Measurements from ENCODE around the gene B3GAT1. TPM values are rescaled to one million over a fixed set of nuclear protein-coding genes. Genes with fewer than 3 reads are reported as not detected.

Gene B3GAT1
- polyA plus RNA-seq, 1 donor from 2014 or later = 28.2 TPM

DNA sequence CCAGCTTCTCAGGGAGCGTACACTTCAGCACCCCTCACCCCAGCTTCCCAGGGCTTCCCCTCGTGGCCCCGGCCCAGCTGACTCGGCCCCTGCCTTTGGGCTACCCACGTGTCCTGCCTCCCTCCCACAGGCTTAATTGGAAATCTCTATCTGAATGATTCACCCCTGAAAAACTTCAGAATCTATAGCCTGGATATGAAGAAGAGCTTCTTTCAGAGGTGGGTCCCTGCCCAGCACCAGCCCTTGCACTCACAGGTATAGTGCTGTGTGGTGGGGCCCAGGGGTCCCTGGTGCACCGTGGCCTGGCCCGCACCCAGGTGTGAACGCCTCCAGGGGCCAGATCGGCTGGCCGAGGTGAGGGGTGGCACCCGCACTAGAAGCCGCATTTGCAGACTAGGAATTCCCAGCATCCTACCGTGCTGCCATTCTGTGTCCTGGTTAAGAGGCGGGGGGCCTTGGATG is 38.4 kb downstream of the B3GAT1 start:
- H3K4me2 ChIP-seq (ENCODE audit: low read length) = no peak overlapping the region
- no peaks in the 10 kb centered on the region for H3K79me2 ChIP-seq (replicated peaks; ENCODE audit: insufficient read depth, low read length)
- H3K36me3 ChIP-seq (ENCODE audit: insufficient read depth, low read length) = no peaks in the 10 kb centered on the region
- H3K9me3 ChIP-seq (ENCODE audit: low read length) = no peaks in the 10 kb centered on the region
- no peak overlapping the region for H3K4me3 ChIP-seq (ENCODE audit: low read length)
- no peaks in the 10 kb centered on the region for H4K20me1 ChIP-seq (ENCODE audit: insufficient read depth)
- TF ChIP-seq EZH2 (IDR thresholded peaks at IDR 0.05; ENCODE audit: borderline replicate concordance, insufficient read depth, low read length, poor library complexity, severe bottlenecking) (no peak), POLR2AphosphoS5 (IDR thresholded peaks at IDR 0.05) (no peak), SMC3 (conservative IDR thresholded peaks at IDR 0.05; ENCODE audit: poor library complexity) (no peak), EP300 (conservative IDR thresholded peaks at IDR 0.05; ENCODE audit: poor library complexity, severe bottlenecking) (no peak), TAF1 (IDR thresholded peaks at IDR 0.05; ENCODE audit: low read depth) (no peak), RAD21 (conservative IDR thresholded peaks at IDR 0.05) (no peak), MXI1 (conservative IDR thresholded peaks at IDR 0.05; ENCODE audit: poor library complexity, severe bottlenecking) (no peak)
- TF ChIP-seq, protein P1, sequence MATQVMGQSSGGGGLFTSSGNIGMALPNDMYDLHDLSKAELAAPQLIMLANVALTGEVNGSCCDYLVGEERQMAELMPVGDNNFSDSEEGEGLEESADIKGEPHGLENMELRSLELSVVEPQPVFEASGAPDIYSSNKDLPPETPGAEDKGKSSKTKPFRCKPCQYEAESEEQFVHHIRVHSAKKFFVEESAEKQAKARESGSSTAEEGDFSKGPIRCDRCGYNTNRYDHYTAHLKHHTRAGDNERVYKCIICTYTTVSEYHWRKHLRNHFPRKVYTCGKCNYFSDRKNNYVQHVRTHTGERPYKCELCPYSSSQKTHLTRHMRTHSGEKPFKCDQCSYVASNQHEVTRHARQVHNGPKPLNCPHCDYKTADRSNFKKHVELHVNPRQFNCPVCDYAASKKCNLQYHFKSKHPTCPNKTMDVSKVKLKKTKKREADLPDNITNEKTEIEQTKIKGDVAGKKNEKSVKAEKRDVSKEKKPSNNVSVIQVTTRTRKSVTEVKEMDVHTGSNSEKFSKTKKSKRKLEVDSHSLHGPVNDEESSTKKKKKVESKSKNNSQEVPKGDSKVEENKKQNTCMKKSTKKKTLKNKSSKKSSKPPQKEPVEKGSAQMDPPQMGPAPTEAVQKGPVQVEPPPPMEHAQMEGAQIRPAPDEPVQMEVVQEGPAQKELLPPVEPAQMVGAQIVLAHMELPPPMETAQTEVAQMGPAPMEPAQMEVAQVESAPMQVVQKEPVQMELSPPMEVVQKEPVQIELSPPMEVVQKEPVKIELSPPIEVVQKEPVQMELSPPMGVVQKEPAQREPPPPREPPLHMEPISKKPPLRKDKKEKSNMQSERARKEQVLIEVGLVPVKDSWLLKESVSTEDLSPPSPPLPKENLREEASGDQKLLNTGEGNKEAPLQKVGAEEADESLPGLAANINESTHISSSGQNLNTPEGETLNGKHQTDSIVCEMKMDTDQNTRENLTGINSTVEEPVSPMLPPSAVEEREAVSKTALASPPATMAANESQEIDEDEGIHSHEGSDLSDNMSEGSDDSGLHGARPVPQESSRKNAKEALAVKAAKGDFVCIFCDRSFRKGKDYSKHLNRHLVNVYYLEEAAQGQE (IDR thresholded peaks at IDR 0.05; ENCODE audit: borderline replicate concordance) = no peak
- TF ChIP-seq, protein P2, sequence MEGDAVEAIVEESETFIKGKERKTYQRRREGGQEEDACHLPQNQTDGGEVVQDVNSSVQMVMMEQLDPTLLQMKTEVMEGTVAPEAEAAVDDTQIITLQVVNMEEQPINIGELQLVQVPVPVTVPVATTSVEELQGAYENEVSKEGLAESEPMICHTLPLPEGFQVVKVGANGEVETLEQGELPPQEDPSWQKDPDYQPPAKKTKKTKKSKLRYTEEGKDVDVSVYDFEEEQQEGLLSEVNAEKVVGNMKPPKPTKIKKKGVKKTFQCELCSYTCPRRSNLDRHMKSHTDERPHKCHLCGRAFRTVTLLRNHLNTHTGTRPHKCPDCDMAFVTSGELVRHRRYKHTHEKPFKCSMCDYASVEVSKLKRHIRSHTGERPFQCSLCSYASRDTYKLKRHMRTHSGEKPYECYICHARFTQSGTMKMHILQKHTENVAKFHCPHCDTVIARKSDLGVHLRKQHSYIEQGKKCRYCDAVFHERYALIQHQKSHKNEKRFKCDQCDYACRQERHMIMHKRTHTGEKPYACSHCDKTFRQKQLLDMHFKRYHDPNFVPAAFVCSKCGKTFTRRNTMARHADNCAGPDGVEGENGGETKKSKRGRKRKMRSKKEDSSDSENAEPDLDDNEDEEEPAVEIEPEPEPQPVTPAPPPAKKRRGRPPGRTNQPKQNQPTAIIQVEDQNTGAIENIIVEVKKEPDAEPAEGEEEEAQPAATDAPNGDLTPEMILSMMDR (IDR thresholded peaks at IDR 0.05; ENCODE audit: poor library complexity, severe bottlenecking) = no peak
- H3K9me2 ChIP-seq (ENCODE audit: insufficient read depth, low read length) = no peaks in the 10 kb centered on the region
- no peak overlapping the region for H2AFZ ChIP-seq (ENCODE audit: low read depth, low read length)
- no peak overlapping the region for H3K9ac ChIP-seq (ENCODE audit: low read length)
- H3F3A ChIP-seq (ENCODE audit: insufficient read depth, low read length, poor library complexity, severe bottlenecking) = no peaks in the 10 kb centered on the region
- no peak overlapping the region for H3K27ac ChIP-seq (ENCODE audit: low read length)
- H3K27me3 ChIP-seq (ENCODE audit: insufficient read depth, low read depth, low read length) = no peaks in the 10 kb centered on the region

- Histone ChIP-seq H4K20me1 (ENCODE audit: insufficient read depth) (no peaks in the 10 kb centered on the region), H3K9ac (ENCODE audit: low read length) (no peak overlapping the region), H3K4me3 (ENCODE audit: low read length) (no peak overlapping the region), H3K4me2 (ENCODE audit: low read length) (no peak overlapping the region), H2AFZ (ENCODE audit: low read depth, low read length) (no peak overlapping the region), H3K9me2 (ENCODE audit: insufficient read depth, low read length) (no peaks in the 10 kb centered on the region), H3K9me3 (ENCODE audit: low read length) (no peaks in the 10 kb centered on the region), H3K36me3 (ENCODE audit: insufficient read depth, low read length) (no peaks in the 10 kb centered on the region), H3K79me2 (replicated peaks; ENCODE audit: insufficient read depth, low read length) (no peaks in the 10 kb centered on the region), H3K27ac (ENCODE audit: low read length) (no peak overlapping the region), H3K27me3 (ENCODE audit: insufficient read depth, low read depth, low read length) (no peaks in the 10 kb centered on the region), H3F3A (ENCODE audit: insufficient read depth, low read length, poor library complexity, severe bottlenecking) (no peaks in the 10 kb centered on the region)
- no peak for TF ChIP-seq MXI1 (conservative IDR thresholded peaks at IDR 0.05; ENCODE audit: poor library complexity, severe bottlenecking)
- TF ChIP-seq, protein P2 (IDR thresholded peaks at IDR 0.05; ENCODE audit: poor library complexity, severe bottlenecking) = no peak
- TF ChIP-seq POLR2AphosphoS5 (IDR thresholded peaks at IDR 0.05) = no peak
- TF ChIP-seq TAF1 (IDR thresholded peaks at IDR 0.05; ENCODE audit: low read depth) = no peak
- TF ChIP-seq RAD21 (conservative IDR thresholded peaks at IDR 0.05) = no peak
- no peak for TF ChIP-seq SMC3 (conservative IDR thresholded peaks at IDR 0.05; ENCODE audit: poor library complexity)
- no peak for TF ChIP-seq EP300 (conservative IDR thresholded peaks at IDR 0.05; ENCODE audit: poor library complexity, severe bottlenecking)
- TF ChIP-seq, protein P1 (IDR thresholded peaks at IDR 0.05; ENCODE audit: borderline replicate concordance) = no peak
- no peak for TF ChIP-seq EZH2 (IDR thresholded peaks at IDR 0.05; ENCODE audit: borderline replicate concordance, insufficient read depth, low read length, poor library complexity, severe bottlenecking)
Observed at GRCh38 chr11:134372961-134373360, 39.1 kb downstream of the B3GAT1 start.
